Parathyroid adenoma (tissue), 2 donors: ENCODE data around the gene TMC5.

ENCODE experiments used
- H2AFZ ChIP-seq: fragments of 300-600 bp; sonication (generic); one replicate; pipeline ENCODE4 v1.7.0; 2017; ENCODE audit warnings: antibody characterized with exemption, mild to moderate bottlenecking
- H3K27ac ChIP-seq: fragments of 300-600 bp; sonication (generic); one replicate; pipeline ENCODE4 v1.7.0; 2017
- H3K27me3 ChIP-seq: fragments of 300-600 bp; sonication (generic); one replicate; pipeline ENCODE4 v1.7.0; 2017; ENCODE audit warnings: low read length; ENCODE audit not compliant: control insufficient read depth, insufficient read depth
- H3K36me3 ChIP-seq: fragments of 300-600 bp; sonication (generic); one replicate; pipeline ENCODE4 v1.7.0; 2017; ENCODE audit warnings: low read length; ENCODE audit not compliant: control insufficient read depth, insufficient read depth
- H3K4me1 ChIP-seq: fragments of 300-600 bp; sonication (generic); one replicate; pipeline ENCODE4 v1.7.0; 2017; ENCODE audit warnings: control low read depth
- H3K4me2 ChIP-seq: fragments of 300-600 bp; sonication (generic); one replicate; pipeline ENCODE4 v1.7.0; 2017; ENCODE audit warnings: low read length
- H3K4me3 ChIP-seq: fragments of 300-600 bp; sonication (generic); one replicate; pipeline ENCODE4 v1.7.0; 2017; ENCODE audit warnings: low read depth, low read length
- H3K79me2 ChIP-seq: fragments of 300-600 bp; sonication (generic); one replicate; pipeline ENCODE4 v1.7.0; 2017; ENCODE audit warnings: control low read depth
- H3K9ac ChIP-seq: fragments of 300-600 bp; sonication (generic); one replicate; pipeline ENCODE4 v1.7.0; 2017; ENCODE audit warnings: mild to moderate bottlenecking
- H3K9me3 ChIP-seq: fragments of 300-600 bp; sonication (generic); one replicate; pipeline ENCODE4 v1.7.0; 2017; ENCODE audit warnings: low read length; ENCODE audit not compliant: control insufficient read depth
- TF ChIP-seq, protein P1 (sequence below): fragments of 300-600 bp; sonication (generic); IDR thresholded peaks from one replicate; pipeline ENCODE4 v1.7.0; 2017; ENCODE audit warnings: antibody characterized with exemption, mild to moderate bottlenecking
- donor health status: primary hyperparathyroidism.

The TMC5 gene

GRCh38 chr16:19497176-19497575 lies 79.5 kb downstream of the TMC5 start:
- H3K9me3 ChIP-seq = no peaks in the 10 kb centered on the region
- TF ChIP-seq, protein P1, sequence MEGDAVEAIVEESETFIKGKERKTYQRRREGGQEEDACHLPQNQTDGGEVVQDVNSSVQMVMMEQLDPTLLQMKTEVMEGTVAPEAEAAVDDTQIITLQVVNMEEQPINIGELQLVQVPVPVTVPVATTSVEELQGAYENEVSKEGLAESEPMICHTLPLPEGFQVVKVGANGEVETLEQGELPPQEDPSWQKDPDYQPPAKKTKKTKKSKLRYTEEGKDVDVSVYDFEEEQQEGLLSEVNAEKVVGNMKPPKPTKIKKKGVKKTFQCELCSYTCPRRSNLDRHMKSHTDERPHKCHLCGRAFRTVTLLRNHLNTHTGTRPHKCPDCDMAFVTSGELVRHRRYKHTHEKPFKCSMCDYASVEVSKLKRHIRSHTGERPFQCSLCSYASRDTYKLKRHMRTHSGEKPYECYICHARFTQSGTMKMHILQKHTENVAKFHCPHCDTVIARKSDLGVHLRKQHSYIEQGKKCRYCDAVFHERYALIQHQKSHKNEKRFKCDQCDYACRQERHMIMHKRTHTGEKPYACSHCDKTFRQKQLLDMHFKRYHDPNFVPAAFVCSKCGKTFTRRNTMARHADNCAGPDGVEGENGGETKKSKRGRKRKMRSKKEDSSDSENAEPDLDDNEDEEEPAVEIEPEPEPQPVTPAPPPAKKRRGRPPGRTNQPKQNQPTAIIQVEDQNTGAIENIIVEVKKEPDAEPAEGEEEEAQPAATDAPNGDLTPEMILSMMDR = no peak
- no peaks in the 10 kb centered on the region for H3K27me3 ChIP-seq
- no peak overlapping the region for H3K27ac ChIP-seq
- H2AFZ ChIP-seq = no peak overlapping the region
- no peak overlapping the region for H3K9ac ChIP-seq
- H3K4me1 ChIP-seq = no peaks in the 10 kb centered on the region
- no peaks in the 10 kb centered on the region for H3K79me2 ChIP-seq
- no peak overlapping the region for H3K4me2 ChIP-seq
- no peaks in the 10 kb centered on the region for H3K36me3 ChIP-seq
- no peak overlapping the region for H3K4me3 ChIP-seq

- Histone ChIP-seq H3K9me3 (no peaks in the 10 kb centered on the region), H2AFZ (no peak overlapping the region), H3K27me3 (no peaks in the 10 kb centered on the region), H3K79me2 (no peaks in the 10 kb centered on the region), H3K4me2 (no peak overlapping the region), H3K4me3 (no peak overlapping the region), H3K4me1 (no peaks in the 10 kb centered on the region), H3K27ac (no peak overlapping the region), H3K9ac (no peak overlapping the region), H3K36me3 (no peaks in the 10 kb centered on the region)
- TF ChIP-seq, protein P1 = no peak
These were observed 81.3 kb downstream of the TMC5 start for GRCh38 chr16:19499006-19499405.

- no peaks in the 10 kb centered on the region for H3K9me3 ChIP-seq
- no peak overlapping the region for H2AFZ ChIP-seq
- no peaks in the 10 kb centered on the region for H3K27me3 ChIP-seq
- H3K79me2 ChIP-seq = no peaks in the 10 kb centered on the region
- no peaks in the 10 kb centered on the region for H3K36me3 ChIP-seq
- no peak overlapping the region for H3K4me2 ChIP-seq
- H3K4me3 ChIP-seq = no peak overlapping the region
- H3K27ac ChIP-seq = no peak overlapping the region
- H3K9ac ChIP-seq = no peak overlapping the region
- TF ChIP-seq, protein P1 = no peak
- no peaks in the 10 kb centered on the region for H3K4me1 ChIP-seq
These were observed 81.8 kb downstream of the TMC5 start for GRCh38 chr16:19499481-19499880.

DNA sequence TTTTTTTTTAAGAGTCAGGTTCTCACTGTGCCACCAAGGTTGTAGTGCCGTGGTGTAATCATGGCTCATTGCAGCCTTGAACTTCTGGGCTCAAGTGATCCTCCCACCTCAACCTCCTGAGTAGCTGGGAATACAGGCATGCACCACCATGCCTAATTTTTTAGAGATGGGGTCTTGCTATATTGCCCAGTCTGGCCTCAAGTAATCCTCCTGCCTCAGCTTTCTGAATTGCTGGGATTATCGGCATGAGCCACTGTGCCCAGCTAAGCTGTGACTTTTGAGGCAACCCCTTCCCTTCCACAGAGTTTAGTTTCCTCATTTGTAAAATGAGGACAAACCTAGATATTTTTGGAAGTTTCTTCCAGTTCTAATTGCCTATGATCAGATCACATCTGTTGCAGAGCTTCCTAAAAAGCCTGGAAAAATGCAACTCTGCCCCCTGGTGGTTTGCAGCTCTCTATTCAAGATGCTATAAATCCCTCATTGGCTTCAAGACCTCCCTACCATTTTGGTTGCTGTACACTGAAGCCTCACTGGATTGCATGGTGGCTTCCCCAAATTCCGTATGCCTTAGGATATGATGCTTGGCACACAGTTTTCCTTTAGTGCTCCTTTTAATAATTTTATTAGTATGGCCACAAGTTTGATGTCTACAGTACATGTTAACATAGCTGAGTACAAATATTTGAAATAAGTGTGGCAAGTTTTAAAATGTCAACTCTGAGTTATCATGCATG lies 84.9 kb downstream of the TMC5 start:
- no peaks in the 10 kb centered on the region for H3K36me3 ChIP-seq
- no peaks in the 10 kb centered on the region for H3K4me1 ChIP-seq
- H3K79me2 ChIP-seq = no peaks in the 10 kb centered on the region
- no peak overlapping the region for H3K27ac ChIP-seq
- no peak overlapping the region for H3K9ac ChIP-seq
- no peak overlapping the region for H3K4me2 ChIP-seq
- H3K27me3 ChIP-seq = no peaks in the 10 kb centered on the region
- no peak overlapping the region for H2AFZ ChIP-seq
- TF ChIP-seq, protein P1 = peak; percentile 86
- no peak overlapping the region for H3K4me3 ChIP-seq
- no peaks in the 10 kb centered on the region for H3K9me3 ChIP-seq
